ENCODE results near the gene HNRNPA2B1.
"Not testable (repeated sequence)": the region's sequence is repeated elsewhere in the genome, so short reads cannot be mapped to it uniquely, and the experiment has no call there.

HNRNPA2B1 gene

GRCh38 chr7:26186364-26187311 is 13.9 kb downstream of the HNRNPA2B1 start:
- TF ChIP-seq, protein P1, sequence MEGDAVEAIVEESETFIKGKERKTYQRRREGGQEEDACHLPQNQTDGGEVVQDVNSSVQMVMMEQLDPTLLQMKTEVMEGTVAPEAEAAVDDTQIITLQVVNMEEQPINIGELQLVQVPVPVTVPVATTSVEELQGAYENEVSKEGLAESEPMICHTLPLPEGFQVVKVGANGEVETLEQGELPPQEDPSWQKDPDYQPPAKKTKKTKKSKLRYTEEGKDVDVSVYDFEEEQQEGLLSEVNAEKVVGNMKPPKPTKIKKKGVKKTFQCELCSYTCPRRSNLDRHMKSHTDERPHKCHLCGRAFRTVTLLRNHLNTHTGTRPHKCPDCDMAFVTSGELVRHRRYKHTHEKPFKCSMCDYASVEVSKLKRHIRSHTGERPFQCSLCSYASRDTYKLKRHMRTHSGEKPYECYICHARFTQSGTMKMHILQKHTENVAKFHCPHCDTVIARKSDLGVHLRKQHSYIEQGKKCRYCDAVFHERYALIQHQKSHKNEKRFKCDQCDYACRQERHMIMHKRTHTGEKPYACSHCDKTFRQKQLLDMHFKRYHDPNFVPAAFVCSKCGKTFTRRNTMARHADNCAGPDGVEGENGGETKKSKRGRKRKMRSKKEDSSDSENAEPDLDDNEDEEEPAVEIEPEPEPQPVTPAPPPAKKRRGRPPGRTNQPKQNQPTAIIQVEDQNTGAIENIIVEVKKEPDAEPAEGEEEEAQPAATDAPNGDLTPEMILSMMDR (IDR thresholded peaks at IDR 0.05; ENCODE audit: low read depth, low read length) = no peak
- DNase-seq (ENCODE audit: extremely low read depth, low read depth) = no peak

DNA sequence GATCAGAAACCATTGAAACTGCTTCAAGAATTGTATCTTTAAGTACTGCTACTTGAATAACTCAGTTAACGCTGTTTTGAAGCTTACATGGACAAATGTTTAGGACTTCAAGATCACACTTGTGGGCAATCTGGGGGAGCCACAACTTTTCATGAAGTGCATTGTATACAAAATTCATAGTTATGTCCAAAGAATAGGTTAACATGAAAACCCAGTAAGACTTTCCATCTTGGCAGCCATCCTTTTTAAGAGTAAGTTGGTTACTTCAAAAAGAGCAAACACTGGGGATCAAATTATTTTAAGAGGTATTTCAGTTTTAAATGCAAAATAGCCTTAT is 14.7 kb downstream of the HNRNPA2B1 start:
- TF ChIP-seq, protein P1 (IDR thresholded peaks at IDR 0.05; ENCODE audit: low read depth, low read length) = no peak
- no peak for DNase-seq (ENCODE audit: extremely low read depth, low read depth)

- TF ChIP-seq, protein P1 (IDR thresholded peaks at IDR 0.05; ENCODE audit: low read depth, low read length) = no peak
- no peak for DNase-seq (ENCODE audit: extremely low read depth, low read depth)
Observed at GRCh38 chr7:26185131-26185843, 15.3 kb downstream of the HNRNPA2B1 start.

DNA sequence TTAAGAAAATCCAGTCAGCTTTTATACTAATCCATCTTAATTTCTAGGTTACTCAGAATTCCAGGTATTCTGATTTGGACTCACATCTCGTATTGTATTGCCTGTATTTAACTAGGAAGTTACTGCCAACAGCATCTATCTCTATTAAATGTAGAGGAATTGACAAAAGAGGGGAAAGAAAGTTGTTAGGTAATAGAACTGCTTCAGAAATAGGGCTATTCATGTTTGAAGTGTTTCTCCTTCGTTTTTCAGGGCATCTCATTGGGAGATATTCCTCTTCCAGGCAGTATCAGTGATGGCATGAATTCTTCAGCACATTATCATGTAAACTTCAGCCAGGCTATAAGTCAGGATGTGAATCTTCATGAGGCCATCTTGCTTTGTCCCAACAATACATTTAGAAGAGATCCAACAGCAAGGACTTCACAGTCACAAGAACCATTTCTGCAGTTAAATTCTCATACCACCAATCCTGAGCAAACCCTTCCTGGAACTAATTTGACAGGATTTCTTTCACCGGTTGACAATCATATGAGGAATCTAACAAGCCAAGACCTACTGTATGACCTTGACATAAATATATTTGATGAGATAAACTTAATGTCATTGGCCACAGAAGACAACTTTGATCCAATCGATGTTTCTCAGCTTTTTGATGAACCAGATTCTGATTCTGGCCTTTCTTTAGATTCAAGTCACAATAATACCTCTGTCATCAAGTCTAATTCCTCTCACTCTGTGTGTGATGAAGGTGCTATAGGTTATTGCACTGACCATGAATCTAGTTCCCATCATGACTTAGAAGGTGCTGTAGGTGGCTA is 16.1 kb downstream of the HNRNPA2B1 start:
- not testable (repeated sequence) for DNase-seq (ENCODE audit: extremely low read depth, low read depth)

GRCh38 chr7:26183545-26184280 is 16.8 kb downstream of the HNRNPA2B1 start:
- TF ChIP-seq, protein P1 (IDR thresholded peaks at IDR 0.05; ENCODE audit: low read depth, low read length) = no peak
- DNase-seq (ENCODE audit: extremely low read depth, low read depth) = no peak

- TF ChIP-seq, protein P1 (IDR thresholded peaks at IDR 0.05; ENCODE audit: low read depth, low read length) = no peak
- no peak for DNase-seq (ENCODE audit: extremely low read depth, low read depth)
Observed at GRCh38 chr7:26182706-26183105, 17.8 kb downstream of the HNRNPA2B1 start.

DNA sequence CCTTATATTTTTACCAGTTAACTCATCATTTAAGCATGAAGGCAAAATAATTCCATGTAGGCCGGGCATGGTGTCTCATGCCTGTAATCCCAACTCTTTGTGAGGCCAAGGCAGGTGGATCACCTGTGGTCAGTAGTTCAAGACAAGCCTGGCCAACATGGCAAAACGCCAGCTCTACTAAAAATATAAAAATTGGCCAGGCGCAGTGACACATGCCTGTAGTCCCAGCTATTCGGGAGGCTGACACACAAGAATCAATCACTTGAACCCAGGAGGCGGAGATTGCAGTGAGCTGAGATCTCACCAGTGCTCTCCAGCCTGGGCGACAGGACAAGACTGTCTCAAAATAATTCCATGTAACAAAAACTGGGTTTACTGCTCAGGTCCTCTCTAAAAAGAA is 18.3 kb downstream of the HNRNPA2B1 start:
- TF ChIP-seq, protein P1 (IDR thresholded peaks at IDR 0.05; ENCODE audit: low read depth, low read length) = no peak
- no peak for DNase-seq (ENCODE audit: extremely low read depth, low read depth)

Measured in AG09319 (cell line).